Left kidney (tissue), 8 donors: Measurements from ENCODE around the gene KRT82. TPM values are rescaled to one million over a fixed set of nuclear protein-coding genes. Genes with fewer than 3 reads are reported as not detected.
"Not testable (repeated sequence)": the region's sequence is repeated elsewhere in the genome, so short reads cannot be mapped to it uniquely, and the experiment has no call there.

Experiments used
- DNase-seq: peaks from one replicate; pipeline ENCODE4 v3.0.0-alpha.2; 2013
- long read RNA-seq, 8 donors: transcript quantifications; one replicate each; lab custom pipeline, GENCODE V29; 2026
- polyA plus RNA-seq: library from polyadenylated mRNA; unstranded; fragments of 120-200 nt; gene quantifications from one replicate; pipeline ENCODE4 v1.2.1, GENCODE V29; 2013; ENCODE audit not compliant: insufficient read length

The KRT82 gene
- polyA plus RNA-seq: not detected
- long read RNA-seq, donor 1: 0 reads
- long read RNA-seq, donor 2: 0 reads
- long read RNA-seq, donor 3: 0 reads
- long read RNA-seq, donor 4: 0 reads
- long read RNA-seq, donor 5: 0 reads
- long read RNA-seq, donor 6: 0 reads
- long read RNA-seq, donor 7: 0 reads
- long read RNA-seq, donor 8: 0 reads

DNA sequence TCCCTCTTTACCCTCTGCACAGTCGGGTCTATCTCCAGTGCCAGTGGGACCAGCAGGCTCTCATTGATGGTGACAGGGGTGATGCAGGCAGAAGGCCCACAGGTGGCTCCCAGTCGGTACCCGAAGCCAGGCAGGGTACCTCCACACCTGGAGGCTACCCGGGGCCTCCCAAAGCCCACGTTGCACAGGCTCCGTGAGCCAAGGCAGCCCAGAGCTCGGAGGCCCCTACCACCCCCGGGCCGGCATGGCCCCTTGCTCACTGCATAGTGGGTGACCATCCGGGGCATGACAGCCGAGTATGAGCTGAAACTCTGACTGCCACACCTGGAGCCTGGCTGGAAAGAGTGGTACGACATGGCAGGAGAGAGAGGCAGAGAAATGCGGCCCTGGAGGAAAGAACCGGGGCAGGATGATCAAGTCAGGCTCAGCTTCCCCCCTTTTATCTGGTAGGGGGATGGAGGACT is at the start of gene KRT82:
Gene KRT82, minus strand, starts transcription at position 414 of the 464 bp plus-strand sequence. Its CDS starts 58 bp downstream, at position 356.
- no peak for DNase-seq

DNA sequence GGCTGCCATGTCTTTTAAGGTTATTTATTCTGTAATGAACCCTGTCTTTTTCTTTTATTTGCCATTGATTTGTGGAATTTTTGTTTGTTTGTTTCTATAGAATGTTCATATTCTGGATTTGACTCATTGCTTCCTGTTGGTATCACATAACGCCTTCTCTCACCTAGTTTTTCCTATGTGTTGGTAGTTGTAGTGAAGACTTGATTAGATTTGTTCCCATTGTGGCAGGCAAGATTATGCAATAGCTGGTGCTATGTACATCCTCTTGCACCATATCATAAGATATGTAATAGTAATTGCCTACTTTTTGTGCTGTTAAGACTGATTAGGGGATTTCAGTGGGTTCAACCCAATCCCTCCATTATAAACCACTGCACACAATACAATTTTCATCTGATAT is 49.7 kb upstream of the KRT82 start:
- DNase-seq: no peak

DNA sequence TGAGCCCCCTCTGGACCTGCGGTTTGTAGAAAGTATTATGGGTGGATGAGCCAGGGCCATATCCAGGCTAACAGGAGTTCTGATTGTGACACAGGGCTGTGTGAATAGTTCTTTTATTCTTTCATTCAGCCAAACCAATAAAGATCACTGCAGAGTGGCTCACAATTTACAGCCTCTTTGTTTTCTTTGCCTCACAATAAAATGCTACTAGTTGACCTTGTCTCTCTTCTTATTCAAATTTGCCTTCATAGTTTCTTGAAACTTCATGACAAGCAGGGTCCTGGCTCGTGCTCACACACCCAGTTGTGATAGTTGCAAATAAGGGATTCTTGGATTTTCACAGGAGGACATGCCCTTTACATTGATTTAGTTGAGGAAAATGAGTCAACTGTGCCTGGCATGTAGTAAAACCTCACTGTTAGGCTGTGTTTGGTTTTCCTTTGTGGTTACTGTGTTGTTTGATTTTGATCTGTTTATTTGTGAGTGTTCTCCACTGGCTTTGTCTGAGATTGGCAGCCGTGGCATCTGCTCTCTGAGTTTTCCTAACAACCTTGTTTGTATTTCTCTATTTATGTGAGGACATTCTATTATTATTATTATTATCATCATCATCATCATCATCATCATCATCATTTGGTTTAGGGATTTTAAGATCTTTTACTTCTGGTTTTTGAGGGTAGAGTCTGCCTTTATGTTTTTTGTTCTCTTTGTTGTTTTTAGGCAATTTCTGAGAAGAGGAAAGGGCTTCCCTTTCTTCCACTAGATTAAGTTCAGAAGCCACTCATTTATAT is 48.5 kb upstream of the KRT82 start:
- DNase-seq: no peak

DNA sequence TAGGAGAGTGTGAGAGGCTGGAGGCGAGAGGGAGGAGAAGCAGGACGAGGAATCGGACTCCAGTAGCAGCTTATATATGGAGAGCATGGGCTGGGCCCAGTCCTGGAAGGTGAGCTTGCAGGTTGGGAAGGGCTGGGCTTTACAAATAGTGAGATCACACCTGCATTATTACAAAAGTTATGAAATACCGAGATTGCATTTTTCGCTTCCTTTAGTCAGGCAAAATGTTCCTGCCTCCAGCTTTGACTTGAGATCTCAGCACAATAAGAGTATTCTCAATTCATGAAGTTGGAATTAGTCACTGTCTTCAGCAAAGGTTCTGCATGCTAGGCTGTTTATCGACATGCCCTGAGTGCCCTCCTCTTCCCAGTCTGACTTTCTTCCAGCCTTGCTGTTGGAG is 46.0 kb upstream of the KRT82 start, which contains the start of gene KRT6B:
Gene KRT6B, minus strand, starts transcription at position 46 of the 400 bp plus-strand sequence. CDS start 68 bp downstream, outside the sequence.
- no peak for DNase-seq

DNA sequence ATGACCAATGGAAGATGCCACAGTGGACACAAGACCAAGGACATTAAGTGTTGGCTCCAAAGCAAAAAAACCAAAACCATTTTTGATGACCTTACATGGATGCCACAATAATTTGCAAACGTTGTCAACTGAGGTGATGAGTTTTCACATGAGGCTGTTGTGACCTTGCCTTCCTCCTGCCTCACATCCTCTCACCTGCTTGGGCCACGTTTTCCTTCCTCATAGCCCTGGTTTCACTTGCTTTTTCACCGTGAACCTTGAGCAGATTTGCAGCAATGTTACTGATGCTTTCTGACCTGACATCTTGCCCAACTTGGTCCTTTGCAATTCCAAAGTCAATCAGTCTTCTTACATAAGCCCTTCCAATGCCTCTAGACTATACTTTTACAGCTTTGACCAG is 42.1 kb upstream of the KRT82 start:
- DNase-seq: no peak

DNA sequence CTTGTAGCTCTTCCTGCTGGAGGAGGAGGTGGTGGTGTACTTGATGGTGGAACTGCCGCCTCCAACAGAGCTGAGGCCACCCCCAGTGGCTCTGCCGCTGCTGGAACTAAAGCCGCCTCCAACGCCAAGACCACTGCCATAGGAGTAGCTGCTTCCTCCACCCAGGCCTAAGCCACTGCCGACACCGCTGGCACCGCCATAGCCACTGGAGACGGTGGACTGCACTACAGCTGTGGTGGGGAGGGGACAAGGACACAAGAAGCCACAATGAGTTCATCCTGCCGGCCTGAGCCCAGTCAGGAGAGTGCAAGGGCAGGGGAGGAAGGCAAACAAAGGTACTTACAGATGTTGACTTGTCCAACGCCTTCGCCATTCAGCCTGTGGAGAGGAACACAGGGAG is 41.1 kb upstream of the KRT82 start:
- not testable (repeated sequence) for DNase-seq

DNA sequence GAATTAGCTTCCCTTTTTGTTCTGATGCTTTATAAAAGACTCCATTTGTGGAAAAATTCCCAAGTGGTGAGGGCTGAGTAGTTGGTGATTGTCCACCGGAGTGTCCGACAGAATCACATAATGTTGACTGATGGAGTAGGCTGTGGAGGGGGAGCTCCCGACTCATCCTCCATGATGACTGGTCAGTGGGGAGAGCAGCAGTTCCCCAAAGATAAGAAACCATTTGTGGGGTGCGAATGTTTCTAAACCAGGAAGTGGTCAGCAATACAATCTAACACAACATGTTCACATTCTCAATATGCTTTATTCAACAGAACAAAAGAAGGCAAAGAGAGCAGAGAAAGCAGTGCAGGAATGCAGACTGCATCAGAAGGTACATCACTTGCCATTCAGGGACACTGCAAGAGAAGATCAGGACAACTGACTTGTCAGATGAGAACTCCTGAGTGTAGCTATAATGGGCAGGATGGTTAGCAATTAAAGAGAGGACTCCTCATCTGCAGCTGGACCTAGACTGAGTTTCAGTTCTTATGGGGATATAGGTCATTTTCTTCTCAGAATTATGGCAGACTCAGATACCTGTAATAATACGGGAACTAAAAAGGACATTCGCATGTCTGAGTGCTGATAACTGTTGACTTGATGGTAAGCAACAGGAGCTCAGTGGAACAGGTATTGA is 40.4 kb upstream of the KRT82 start:
- no peak for DNase-seq

DNA sequence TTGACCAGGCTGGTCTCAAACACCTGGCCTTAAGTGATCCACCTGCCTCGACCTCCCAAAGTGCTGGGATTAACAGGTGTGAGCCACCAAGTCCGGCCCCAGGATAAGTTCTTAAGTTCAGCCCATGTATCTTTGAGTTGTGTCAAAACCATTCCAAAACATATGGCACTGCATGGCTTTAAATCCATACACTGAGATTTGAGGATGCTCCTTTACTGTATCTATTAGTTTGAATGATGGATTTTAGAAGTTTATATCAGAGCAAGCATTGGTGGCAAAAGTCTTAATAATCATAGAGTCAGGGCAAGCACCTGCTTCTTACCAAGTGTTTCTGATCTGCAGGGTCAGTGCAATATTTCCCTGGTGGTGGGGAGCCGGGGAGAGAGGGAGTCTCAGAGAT is 39.7 kb upstream of the KRT82 start:
- no peak for DNase-seq

DNA sequence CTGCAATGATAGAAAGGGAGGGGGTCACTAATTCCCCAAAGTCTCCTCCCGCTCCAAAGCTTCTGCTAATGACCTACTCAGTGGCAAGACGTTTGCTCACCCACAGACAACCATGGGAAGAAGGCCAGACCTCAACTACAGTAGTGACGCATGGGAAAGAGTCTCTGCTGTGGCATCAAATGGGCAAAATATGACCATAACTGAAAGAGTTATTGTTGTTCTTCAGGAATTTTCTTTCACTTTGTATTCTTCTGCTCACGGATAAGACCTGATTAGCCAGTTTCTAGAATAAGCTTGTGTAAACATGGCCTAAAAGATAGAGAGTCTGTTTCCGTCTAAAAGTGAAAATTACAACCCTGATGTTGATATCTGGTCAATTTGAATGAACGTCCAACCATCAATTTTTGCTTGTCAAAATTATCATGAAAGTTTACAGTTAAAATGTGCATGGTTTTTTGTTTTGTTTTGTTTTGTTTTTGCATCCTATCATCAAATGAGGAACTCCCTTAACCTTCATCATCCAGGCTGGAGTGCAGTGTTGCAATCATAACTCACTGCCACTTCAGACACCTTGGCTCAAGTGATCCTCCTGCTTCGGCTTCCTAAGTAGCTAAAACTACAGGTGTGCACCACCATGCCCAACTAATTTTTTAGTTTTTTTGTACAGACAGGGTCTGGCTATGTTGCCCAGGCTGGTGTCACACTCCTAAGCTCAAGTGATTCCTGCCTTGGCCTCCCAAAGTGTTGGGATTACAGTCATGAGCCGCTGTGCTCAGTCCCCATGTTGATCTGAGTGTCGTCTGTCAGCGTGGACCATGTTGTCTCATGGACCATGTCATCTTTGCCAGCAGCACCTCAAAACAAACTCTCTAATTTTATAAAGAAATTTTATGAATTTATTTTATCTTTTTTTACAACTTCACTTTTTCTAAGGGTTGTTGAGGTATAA is 38.8 kb upstream of the KRT82 start:
- DNase-seq: no peak

DNA sequence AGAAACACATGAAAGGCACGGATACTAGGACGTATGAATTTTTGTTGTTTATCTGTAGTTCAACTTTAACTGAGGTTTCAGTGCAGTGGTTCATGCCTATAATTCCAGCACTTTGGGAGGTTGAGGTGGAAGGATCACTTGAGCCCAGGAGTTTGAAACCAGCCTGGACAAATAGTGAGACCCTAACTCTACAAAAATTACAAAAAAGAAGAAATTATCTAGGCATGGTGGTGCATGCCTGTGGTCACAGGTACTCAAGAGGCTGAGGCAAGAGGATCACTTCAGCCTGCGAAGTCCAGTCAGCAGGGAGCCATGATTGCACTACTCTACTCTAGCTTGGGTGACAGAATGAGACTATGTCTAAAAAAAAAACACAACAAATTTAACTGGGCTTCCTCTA is 37.8 kb upstream of the KRT82 start:
- no peak for DNase-seq

DNA sequence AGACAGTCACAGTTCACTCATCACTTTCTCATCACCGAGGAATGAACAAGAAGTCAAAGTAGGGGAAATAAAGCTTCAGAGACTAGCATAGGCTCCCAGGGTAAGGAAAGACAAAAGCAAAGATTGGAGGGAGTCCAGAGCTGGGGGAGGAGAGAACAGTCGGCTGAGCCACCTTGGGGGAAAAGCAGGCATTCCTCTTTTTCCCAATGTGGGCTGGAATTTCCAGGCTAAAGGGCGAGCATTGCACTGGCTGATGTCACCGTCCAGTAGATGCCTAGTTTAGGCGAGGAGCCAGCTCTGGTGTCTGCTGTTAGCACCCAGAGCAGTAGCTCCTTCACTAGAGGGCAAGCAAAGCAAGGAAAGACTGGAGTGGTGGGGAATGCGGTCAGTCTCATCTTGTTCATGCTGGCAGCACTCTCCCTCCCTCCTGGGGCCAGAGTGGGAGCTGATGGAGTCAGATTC is 36.5 kb upstream of the KRT82 start:
- no peak for DNase-seq

DNA sequence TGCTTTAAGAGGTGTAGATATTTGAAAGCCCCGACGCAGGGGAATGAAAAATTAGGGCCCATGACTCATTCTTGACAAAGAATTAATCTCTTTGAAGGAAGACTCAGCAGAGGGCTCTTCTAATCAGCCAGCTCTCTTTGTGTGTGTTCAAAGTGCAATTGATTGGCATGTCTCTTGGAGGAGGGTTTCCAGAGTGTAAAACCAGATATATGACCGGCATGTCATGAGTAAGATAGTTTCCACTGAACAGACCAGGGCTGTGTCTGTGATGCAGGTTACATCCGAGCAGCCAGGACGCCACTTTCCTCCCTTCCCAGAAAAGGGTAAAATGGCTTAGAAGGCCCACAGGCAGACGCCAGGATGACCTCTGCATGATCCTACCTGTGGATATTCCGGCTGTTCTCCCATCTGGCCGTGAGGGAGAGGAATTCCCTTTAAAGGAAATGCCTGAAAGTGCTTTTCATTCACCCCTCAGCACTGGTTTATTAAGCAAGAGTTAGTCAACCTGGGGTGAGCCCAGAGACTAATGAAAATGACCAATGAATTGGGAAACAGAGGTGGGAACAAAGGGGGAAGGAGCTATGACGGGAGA is 35.3 kb upstream of the KRT82 start:
- no peak for DNase-seq

DNA sequence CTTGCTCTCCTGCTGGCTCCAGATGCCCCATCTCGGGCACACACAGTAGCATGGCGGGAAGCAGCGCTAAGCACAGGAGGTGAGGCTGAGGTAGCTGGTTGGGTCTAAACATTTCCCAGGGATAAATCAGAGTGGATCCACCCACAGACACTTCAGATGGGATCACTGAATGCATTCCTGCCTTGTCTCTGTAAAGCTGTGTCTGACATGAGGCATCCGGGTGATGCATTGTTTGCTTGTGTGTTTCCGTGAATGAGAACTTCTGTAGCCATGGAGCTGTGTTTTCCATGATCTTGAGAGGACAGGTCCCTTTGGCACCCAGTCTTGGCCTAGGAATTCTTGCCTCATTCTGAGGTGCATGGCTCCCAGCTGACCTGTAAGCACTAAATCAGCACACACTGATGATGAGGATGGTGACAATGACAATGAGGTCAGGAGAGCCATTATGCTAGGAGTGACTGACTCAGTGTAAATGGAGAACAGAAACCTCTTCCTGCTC is 34.7 kb upstream of the KRT82 start:
- DNase-seq: no peak

DNA sequence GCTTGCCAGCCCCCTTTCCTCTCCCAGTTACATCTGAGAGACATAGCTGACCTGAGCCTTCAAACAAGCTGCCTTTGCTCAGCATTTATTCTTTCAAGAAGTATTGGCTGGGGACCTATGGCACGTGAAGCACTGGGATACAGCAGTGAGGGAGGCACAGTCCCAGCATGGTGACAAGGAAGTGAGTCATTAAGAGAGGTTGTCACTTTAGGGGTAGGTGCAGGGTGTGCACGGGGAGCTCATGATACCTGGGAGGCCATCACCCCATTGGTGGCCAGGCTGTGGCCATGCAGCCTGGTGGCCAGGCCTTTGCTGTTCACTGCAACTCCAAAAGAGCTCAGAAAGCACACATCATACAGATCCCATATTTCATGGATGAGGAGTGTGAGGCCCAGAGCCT is 33.7 kb upstream of the KRT82 start:
- no peak for DNase-seq

DNA sequence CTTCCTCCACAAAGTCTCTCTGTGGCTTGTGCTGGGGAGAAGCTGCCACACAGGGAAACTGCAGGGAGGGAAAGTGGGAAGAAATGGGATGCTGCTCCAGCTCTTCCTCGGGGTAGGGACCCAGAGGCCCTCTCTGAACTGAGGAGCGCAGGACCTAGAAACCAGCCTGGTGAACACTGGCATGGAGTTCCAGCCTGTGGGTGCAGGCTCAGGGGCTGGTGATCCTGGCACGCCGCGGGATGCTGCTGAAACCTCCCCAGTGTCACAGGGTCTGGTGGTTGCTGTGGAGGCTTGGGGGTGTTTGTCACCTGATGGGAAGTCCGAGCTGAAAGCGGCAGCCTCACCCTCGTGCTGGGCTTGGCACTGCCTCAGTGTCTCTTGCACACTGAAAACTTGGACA is 33.3 kb upstream of the KRT82 start:
- no peak for DNase-seq

DNA sequence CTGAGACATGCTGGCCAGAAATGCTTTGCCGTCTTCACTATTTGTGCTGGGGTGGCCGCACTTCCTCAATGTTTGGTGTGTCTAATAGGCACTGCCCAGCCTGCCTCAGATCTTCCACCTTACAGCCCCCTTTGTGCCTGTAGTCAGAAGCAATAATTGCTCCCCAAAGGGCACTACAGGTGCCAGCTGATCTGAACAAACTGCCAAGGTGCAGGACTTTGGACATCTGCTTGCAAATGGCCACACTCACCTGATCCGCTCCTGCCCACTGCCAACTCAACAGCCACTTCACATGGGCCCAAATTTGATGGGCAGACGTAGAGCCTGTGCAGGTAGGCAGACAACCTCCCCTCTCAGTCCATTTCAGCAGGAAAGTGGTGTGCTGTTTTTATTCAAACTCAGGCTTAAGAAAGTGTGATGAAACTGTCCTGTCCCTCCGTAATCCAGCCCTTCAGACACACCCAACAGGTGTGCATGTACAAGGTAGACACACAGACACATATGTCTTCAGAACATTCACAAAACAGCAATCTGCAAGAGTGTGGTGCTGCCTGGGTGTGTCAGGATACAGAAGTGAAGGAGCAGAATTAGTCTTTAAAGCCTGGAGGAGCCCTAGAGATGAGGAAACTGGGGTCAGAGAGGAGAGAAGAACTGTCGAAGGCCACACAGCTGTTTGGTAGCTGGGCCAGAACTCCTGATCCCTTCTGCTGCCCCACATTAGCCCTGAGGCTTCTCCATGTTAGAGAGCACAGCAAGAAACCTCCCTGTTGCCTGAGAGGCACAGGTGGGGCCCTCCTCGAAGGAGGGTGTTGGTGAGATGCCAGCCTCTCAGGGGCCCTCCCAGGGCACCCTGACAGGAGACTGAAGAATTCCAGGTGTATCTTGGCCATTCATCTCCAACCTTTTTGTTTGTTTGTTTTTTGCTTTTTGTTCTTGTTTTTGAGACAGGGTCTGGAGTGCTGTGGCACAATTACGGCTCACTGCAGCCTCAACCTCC is 32.5 kb upstream of the KRT82 start:
- no peak for DNase-seq

DNA sequence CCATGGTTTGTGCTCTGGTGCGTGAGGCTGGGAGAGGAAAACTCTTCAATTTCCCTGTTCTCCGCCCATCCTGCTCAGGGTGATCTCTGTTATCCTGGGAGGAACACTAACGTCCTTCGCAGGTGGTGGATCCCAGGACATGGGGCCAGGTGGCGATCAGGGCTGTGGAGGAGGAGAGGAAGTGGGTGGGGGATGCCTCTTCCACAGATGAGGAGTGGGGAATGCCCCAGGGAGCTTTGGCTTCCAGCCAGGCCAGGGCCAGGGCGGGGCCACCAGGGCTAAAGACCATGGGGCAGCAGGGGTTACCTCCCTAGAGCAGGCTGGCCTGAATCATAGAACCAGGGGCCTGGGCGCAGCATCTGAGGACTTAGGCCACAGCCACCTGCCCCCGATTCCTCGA is 31.4 kb upstream of the KRT82 start:
- DNase-seq: no peak

DNA sequence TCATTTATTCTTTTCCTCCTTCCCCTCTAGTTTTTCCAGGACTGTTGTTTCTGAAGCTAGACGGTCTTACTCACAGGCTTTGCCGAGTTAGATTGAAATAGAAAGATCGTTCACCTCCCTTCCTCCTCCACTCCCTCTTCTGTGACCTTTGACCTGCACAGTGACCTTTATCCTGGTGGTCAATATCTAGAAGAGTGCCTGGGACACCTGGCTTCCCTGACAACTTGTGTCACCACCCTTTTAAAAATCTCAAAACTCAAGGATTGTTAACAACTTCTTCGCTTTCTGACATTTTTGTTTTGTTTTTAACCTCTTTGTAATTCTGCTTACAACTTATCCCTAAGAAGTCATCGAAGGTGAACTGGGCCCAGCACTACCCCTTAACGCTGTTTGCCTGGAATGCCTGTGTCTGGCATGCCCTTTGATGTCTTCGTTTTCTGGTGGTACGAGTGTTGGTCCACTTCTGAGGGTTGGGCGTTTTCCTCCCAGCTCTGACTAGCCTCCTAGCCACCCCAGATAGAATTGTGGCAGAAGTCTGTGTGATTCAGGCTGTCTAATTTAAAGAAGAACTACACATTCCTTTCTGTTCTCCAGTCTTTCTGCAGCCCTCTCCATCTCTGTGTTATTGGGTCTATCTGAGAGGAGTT is 30.8 kb upstream of the KRT82 start:
- DNase-seq: no peak
